M059J (cell line): ENCODE measurements around the gene ZNRF3. TPM values are rescaled to one million over a fixed set of nuclear protein-coding genes. Genes with fewer than 3 reads are reported as not detected.
"Not testable (repeated sequence)": the region's sequence is repeated elsewhere in the genome, so short reads cannot be mapped to it uniquely, and the experiment has no call there.

ENCODE experiments used
- DNase-seq: peaks from one replicate; pipeline ENCODE4 v3.0.0-alpha.2; 2012; ENCODE audit warnings: low read depth
- total RNA-seq: library from RNA; depleted of rRNA; stranded (reverse); fragments of >200 nt; shearing (Covaris generic); gene quantifications from 2 replicates; pipeline ENCODE4 v1.2.3, GENCODE V29; 2014

ZNRF3 gene
- total RNA-seq, 1 experiment from 2014 or later: 5.1 TPM

DNA sequence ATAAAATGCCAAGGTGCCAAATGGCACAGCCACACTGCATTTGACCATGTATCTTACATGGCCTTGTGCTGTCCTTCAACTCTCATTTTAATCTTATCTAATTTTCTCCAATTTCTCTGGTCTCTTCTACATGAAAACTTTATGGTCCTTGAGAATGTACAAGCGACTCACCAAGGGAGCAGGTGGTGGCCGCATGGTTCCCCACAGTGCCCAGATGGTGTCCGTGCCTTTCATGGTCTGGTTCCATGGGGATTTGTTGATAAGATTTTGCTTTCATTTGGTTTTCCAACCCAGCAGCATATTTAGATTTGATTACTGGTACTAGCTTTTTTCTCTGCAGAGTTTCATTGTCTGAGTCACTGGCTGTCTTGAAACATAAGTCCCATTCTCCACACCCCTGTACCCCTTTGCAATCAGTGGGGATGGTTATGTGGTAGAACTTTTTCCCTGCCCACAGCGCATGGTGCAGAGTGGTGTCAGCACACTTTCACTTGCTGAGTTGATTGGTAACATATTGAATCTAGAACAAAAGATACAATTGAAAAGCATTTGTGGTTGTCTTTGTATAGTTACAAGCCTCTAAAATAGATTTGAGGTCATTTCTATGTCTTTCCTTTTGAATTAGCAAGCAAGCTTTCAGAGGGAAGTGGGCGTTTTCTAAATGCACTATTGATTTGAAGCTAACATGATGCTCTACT is 24.1 kb downstream of the ZNRF3 start:
- no peak for DNase-seq

GRCh38 chr22:28908810-28909209 is 25.4 kb downstream of the ZNRF3 start:
- not testable (repeated sequence) for DNase-seq

DNA sequence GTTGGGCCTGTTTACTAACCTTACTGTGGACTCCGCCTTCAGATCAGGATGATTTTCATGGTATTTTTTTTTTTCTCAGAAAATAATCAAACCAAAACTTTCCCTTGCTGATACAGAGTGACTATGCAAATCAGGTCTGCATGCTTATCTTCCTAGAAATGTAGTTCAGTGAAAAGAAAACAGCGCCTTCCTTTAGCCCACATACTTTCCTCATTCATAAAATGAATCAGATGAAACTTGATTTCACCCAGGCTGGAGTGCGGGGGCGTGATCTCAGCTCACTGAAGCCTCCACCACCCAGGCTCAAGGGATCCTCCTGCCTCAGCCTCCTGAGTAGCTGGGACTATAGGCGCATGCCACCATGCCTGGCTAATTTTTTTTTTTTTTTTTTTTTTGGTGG is 26.0 kb downstream of the ZNRF3 start:
- no peak for DNase-seq

GRCh38 chr22:28910569-28911303 is 27.4 kb downstream of the ZNRF3 start:
- no peak for DNase-seq

GRCh38 chr22:28911304-28911690 is 27.9 kb downstream of the ZNRF3 start:
- no peak for DNase-seq

DNA sequence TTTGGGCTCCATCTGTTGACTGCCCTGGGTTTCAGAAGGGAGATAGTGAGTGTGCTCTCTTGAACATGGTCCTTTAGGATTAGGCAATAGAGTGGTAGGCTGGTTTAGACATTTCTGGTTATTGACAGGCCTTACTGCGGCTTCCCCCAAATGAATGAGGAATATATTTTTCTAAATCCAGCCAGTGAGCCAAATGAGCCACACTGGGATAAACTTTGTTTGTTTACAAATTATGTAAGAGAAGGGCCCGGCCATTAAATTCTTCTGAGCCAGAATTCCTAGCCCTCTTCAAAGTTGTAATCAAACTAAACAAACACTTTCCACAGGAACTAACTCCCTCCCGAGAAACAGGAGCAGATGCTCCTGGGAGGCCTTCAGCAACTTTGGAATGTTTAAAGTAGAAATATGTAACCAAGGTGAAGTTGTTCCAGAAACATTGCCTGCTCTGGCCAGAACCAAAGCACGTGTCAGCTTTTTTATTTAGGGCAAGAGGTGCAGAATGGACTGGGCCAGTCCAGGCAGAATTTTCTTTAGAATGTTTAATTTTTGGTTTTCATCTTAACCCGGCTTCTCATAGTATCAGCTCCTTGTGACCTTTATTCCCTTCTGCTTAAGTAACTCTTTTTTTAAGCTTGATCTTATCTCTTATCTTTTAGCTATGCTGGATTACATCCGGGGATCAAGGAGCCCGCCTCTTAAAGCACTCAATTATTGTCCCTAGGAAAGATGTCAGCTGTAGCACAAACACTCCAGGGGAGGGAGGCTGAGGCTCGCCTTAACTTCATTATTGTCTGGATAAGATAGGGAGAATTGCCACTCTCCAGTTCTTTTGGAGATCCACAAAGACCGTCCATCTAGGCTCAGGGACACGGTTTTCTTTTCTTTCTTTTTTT is 28.7 kb downstream of the ZNRF3 start:
- peak; percentile 65 for DNase-seq

DNA sequence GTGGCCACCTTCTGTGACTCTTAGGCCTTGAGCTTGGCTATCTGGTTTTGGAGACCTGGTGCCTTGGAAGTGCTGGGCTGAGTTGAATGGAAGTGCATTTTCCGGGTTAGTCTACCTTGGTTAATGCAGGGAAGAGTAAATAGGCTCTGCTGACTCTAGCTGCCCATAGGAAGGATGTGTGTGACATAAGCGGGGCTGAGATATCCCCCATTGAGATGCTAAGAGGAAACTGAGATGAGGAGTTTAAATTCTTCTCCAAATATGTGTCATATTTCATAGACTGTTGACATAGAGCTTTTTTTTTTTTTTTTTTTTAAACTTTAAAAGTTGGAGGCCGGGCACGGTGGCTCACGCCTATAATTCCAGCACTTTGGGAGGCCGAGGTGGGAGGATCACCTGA is 30.8 kb downstream of the ZNRF3 start:
- no peak for DNase-seq

DNA sequence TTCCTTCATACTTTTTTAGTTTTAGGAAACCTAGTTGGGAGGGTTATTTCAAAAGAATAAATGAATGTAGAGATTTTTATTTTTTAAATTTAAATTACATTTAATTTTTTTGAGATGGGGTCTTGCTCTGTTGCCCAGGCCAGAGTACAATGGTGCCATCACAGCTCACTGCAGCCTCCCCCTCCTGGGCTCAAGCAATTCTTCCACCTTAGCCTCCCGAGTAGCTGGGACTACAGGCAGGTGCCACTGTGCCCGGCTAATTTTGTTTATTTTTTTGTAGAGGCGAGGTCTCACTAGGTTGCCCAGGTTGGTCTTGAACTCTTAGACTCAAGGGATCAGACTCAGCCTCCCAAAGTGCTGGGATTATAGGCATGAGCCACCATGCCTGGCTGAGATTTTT is 32.6 kb downstream of the ZNRF3 start:
- DNase-seq: no peak

DNA sequence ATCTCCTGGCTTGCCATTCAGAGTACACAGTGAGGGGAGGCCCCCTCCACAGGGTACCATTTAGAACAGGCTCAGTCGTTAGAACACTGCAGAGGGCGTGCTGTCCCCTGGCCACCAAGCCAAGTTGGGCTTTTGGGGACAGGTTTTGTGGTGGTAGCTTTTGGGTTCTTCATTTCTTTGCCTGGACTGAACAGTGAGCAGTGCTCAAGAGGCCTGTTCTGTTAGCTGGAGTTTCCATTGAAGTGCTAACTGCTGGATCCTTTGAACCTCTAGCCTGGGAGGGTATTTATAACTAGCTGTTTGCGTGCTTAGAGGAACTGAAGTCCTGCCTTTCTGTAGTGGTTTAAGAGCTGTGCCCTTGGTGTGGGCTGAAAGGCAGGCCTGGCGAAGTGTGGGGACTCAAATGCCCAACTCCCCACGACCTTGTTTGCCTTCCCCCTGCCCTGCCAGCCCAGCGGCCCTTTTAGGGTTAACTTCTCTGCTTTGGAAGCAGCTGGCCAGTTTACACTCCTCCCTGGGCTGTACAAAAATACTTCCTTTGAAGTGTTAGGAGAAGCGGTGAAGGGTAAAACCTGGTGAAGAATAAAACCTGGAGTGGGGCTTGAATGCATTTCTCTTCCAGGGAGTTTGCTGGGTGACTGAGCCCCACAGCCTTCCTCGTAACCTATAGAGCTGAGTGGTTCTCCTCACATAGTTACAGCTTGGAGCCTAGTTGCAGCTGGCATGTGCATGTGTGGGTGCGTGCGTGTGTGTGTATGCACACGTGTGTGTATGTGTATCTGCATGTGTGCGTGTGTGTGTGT is 34.6 kb downstream of the ZNRF3 start:
- no peak for DNase-seq

DNA sequence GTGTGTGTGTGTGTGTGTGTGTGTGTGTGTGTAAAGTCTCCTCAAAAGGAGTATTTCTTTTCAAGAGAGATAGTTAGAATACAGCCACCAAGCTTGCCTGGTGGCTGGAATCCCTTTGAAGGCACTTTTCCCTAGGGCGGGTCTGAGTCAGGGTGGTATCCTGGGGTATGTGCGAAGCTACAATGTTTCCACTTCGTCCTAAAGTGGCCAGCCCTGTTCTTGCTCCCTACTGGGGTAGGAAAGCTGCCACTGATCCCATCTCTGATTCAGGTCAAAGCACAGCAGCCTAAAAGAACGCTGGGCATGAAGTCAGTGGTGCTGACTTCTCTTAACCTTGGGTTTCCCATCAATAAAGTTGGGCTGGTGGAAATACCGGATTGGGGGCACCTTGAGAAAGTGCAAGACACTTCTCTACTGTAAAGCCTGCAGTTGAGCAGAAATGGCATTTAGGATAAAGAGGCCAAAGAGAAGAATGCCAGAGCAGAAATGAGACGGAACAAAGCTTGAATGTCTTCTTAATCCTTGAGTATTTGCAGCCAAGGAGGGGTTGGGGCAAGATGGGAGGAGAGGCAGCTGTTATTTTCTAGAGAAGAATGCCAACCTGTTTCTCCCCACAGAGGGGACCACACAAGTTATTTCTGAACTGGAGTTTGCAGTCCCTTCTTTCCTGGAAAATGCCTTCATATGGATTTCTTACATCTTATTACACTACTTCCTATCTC is 35.3 kb downstream of the ZNRF3 start:
- DNase-seq: no peak

GRCh38 chr22:28920757-28921584 is 37.6 kb downstream of the ZNRF3 start:
- DNase-seq: no peak

GRCh38 chr22:28921585-28921879 is 38.2 kb downstream of the ZNRF3 start:
- DNase-seq: no peak

- DNase-seq: no peak
These were observed 39.3 kb downstream of the ZNRF3 start for GRCh38 chr22:28922540-28923244.

- no peak for DNase-seq
These were observed 40.7 kb downstream of the ZNRF3 start for GRCh38 chr22:28923826-28924732.

DNA sequence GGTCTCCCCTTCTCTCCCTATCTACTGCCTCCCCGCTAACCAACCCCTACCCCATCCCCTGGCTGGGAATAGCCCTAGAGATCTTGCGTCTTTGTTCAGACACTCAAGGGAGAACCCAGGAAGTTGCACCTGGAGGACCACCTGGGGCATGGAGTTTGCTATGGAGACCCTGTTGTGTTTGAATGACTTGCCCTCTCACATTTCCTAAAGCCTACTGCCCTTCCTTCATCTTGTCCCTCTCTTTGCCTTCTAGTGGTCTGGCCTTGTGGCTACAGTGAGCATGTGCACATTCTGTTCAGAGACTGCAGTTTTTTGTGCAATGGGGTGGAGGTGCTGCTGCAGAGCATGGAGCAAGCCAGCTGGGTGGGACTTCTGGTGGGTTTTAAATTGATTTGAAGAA is 42.5 kb downstream of the ZNRF3 start:
- DNase-seq: no peak

GRCh38 chr22:28927630-28928029 is 44.3 kb downstream of the ZNRF3 start:
- DNase-seq: no peak

DNA sequence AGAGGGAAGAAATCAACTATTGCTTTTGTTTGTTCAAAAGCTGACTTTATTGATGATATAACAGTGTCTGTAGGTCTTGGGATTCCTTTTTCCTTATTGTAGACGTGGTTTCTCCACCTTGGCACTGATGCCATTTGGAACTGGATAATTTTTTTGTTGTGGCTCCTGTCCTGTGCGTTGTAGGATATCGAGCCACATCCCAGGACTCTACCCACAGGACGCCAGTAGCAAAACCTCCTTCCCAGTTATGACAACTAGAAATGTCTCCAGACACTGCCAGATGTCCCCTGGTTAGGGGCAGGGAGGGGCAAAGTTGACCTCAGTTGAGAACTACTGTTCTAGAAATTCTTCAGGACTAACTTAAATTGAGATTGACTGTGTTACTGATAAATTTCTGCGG is 45.8 kb downstream of the ZNRF3 start:
- DNase-seq: no peak

- DNase-seq: peak; percentile 15
These were observed 47.1 kb downstream of the ZNRF3 start for GRCh38 chr22:28930357-28931007.
